NCI-H1417 treated with DMSO at 0.1 percent for 48 hours (cell line): ENCODE measurements around the gene TAF7.
A peak's percentile ranks its signal among the peaks of the same experiment; 100 is the strongest.
"Not testable (repeated sequence)": the region's sequence is repeated elsewhere in the genome, so short reads cannot be mapped to it uniquely, and the experiment has no call there.

Experiments used
- DNase-seq: peaks from one replicate; lab custom pipeline; 2025; lab: John Stamatoyannopoulos, UW

Gene TAF7, protein sequence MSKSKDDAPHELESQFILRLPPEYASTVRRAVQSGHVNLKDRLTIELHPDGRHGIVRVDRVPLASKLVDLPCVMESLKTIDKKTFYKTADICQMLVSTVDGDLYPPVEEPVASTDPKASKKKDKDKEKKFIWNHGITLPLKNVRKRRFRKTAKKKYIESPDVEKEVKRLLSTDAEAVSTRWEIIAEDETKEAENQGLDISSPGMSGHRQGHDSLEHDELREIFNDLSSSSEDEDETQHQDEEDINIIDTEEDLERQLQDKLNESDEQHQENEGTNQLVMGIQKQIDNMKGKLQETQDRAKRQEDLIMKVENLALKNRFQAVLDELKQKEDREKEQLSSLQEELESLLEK

DNA sequence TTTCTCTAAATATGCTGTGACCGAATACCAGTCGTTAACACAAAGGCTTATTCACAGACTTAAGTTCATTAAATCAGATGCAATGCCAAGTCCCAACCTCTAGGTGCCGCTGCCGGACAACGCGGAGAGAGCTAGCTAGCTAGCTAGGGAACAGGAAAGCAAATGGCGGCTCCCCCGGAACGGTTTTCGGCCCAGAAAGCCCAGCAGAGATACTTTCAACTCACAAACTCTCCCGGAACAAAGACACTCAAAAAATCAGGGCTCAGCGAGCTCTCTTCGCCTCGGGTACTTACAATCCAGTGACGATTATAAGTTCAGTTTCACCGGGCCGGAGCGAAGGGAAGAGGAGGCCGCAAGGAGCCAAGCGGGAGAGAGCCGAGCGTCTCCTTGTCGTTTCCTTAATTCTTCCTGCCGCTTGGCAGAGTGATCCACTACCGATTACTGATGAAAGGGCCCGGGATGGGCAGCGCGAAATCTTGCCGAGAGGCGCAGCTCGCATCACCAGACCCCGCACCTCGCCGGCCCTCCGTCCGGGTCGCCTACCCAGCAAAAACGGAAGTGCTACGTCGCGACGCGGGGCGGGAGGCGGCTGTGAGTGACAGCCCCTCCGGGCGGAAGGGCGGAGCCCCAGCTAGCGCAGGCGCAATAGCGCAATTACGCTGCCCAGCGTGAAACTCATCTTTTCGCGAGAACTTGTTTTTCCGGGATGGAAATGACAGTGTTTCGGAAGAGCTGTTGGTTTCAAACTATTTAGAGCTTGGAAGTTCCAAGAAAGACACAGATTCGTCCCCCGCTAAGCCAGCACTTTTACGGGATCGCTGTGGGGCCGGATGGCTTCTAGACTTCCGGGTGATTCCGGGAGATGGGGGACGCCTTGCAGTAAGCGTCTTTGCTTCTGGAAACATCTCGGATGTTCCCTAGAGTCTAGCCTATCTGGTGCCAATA, at the start of gene TAF7:
Gene TAF7, minus strand, starts transcription at position 560 of the 945 bp plus-strand sequence. CDS start 740 bp downstream, outside the sequence.
- DNase-seq, result peak; percentile 22

DNA sequence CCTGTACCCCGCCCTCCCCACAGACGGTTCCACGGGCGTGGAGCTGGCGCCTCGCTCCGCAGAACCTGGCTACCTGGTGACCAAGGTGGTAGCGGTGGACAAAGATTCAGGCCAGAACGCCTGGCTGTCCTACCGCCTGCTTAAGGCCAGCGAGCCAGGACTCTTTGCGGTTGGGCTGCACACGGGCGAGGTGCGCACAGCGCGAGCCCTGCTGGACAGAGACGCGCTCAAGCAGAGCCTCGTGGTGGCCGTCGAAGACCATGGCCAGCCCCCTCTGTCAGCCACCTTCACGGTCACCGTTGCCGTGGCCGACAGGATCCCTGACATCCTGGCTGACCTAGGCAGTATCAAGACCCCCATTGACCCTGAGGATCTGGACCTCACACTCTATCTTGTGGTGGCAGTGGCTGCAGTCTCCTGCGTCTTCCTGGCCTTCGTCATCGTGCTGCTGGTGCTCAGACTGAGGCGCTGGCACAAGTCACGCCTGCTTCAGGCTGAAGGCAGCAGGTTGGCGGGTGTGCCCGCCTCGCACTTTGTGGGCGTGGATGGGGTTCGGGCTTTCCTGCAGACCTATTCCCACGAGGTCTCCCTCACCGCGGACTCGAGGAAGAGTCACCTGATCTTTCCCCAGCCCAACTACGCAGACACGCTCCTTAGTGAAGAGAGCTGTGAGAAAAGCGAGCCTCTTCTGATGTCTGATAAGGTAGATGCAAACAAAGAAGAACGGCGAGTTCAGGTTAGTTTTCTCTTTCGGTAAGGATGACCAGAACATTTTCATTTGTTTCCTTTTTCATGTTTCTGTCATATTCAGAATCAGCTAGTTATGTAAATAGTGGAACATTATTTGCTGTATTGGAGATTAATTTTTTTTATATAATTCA, 45.7 kb upstream of the TAF7 start:
- no peak for DNase-seq

DNA sequence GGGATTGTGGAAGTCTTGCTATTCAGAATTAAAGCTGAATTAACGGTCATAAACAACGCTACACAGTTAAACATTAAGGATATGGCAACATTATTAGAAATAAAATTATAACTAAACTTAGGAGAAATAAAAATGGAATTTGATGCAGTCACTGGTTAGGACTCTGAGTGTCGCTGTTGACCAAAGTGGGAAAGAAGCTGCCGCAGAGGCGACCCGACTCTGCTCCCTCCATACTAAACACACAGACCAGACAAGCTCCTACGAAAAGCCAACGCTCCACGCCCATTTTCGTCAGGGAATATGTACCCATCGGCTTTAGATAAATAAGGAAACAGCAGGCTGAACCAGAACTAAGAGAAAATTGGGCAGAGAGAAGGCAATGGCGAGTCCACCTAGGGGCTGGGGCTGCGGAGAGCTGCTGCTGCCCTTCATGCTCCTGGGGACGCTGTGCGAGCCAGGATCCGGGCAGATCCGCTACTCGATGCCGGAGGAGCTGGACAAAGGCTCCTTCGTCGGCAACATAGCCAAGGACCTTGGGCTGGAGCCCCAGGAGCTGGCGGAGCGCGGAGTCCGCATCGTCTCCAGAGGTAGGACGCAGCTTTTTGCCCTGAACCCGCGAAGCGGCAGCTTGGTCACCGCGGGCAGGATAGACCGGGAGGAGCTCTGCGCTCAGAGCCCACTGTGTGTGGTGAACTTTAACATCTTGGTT, 43.5 kb upstream of the TAF7 start, which contains the start of gene PCDHGA5:
Gene PCDHGA5, plus strand, starts transcription at position 211 of the 709 bp plus-strand sequence. Its CDS starts 169 bp downstream, at position 380.
- no peak for DNase-seq

DNA sequence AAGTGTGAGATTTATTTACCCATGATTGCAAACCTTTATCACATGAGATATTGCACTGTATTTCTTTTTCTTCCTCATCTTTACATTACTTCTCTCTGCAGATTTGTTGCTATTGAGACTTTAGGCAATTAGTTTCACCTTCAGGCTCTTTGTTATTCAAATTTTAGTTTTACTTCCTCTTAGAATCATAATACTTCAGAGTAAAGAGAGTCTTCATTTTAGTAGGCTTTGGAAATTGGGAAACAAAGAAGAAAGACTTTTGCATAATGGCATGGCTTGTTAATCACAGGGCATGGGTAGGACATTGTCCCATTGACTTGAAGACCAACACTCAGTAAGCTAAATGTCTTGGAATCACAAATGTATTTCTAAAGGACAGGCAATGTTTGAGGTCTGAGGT, 42.1 kb upstream of the TAF7 start:
- DNase-seq, result no peak

DNA sequence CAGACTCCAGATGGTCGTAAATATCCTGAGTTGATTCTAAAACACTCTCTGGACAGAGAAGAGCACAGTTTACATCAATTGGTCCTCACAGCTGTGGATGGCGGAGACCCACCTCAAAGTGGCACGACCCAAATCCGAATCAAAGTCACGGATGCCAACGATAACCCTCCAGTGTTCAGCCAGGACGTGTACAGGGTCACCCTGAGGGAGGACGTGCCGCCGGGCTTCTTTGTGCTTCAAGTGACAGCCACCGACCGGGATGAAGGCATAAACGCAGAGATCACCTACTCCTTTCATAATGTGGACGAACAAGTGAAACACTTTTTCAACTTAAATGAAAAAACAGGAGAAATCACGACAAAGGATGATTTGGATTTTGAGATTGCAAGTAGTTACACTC, 40.1 kb upstream of the TAF7 start:
- no peak for DNase-seq

DNA sequence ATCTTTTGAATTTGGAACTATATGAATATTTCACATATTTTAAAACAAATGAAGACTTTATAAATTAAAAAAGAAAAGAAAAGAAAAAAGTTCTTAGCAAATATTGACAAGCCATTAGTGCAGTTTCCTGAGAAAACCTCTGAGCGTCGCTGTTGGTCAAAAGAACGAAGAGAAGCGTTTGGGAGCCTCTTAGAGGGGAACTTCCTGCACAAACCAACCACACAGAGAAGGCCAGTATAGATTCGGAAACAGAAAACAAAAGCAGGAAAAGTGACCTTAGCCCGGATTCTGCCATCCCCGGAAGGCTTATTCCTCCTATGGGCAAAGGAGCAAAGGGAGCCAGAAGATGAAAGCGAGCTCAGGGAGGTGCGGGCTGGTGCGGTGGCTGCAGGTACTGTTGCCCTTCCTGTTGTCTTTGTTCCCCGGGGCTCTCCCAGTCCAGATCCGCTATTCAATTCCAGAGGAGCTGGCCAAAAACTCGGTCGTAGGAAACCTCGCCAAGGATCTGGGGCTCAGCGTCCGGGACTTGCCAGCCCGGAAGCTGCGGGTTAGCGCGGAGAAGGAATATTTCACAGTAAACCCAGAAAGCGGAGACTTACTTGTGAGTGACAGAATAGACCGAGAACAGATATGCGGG, 39.3 kb upstream of the TAF7 start, which contains the start of gene PCDHGB2:
Gene PCDHGB2, plus strand, starts transcription at position 205 of the 637 bp plus-strand sequence. Its CDS starts 142 bp downstream, at position 347.
- DNase-seq, result no peak

DNA sequence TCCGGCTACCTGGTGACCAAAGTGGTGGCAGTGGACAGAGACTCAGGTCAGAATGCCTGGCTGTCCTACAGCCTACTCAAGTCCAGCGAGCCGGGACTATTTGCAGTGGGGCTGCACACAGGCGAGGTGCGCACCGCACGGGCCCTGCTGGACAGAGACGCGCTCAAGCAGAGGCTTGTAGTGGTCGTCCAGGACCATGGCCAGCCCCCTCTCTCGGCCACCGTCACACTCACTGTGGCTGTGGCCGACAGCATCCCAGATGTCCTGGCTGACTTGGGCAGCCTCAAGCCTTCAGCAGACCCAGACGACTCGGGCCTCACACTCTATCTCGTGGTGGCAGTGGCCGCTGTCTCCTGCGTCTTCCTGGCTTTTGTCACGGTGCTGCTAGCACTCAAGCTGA, 36.4 kb upstream of the TAF7 start:
- DNase-seq, result no peak

DNA sequence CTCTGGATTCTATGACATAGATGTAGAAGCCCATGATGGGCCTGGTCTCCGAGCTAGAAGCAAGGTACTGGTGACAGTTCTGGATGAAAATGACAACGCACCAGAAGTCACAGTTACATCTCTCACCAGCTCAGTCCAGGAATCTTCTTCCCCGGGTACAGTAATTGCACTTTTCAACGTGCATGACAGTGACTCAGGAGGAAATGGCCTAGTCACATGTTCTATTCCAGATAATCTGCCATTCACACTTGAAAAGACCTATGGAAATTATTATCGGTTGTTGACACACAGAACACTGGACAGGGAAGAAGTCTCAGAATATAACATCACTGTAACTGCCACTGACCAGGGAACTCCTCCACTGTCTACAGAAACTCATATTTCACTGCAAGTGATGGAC, 35.5 kb upstream of the TAF7 start:
- no peak for DNase-seq

DNA sequence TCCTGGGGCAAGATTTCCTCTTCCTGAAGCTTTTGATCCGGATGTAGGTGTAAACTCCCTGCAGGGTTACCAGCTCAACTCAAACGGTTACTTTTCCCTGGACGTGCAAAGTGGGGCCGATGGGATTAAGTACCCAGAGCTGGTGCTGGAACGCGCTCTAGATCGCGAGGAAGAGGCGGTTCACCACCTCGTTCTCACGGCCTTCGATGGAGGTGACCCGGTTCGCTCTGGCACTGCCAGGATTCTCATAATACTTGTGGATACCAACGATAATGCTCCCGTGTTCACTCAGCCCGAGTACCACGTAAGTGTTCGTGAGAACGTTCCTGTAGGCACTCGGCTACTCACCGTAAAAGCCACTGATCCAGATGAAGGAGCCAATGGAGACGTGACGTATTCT, 35.1 kb upstream of the TAF7 start:
- no peak for DNase-seq

DNA sequence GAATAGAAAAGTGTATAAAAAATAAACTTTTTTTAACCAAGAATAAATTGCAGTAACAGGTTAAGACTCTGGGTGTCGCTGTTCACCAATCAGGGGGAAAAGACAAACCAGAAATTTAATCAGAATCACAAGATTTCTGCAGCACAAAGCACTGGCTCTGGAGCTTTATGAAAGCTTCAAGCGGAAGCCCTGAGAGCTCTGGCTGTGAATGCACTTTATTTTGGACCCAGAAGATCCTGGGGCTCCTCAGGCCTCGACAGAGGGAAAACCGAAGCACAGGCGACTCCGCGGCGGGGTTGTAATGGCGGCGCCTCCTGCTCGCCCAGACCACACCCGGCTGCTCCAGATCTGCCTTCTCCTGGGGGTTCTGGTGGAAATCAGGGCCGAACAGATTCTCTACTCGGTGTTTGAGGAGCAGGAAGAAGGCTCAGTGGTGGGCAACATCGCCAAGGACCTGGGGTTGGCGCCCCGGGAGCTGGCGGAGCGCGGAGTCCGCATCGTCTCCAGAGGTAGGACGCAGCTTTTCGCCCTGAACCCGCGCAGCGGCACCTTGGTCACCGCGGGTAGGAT, 34.4 kb upstream of the TAF7 start, which contains the start of gene PCDHGA4:
Gene PCDHGA4, plus strand, starts transcription at position 122 of the 570 bp plus-strand sequence. Its CDS starts 87 bp downstream, at position 209.
- no peak for DNase-seq

DNA sequence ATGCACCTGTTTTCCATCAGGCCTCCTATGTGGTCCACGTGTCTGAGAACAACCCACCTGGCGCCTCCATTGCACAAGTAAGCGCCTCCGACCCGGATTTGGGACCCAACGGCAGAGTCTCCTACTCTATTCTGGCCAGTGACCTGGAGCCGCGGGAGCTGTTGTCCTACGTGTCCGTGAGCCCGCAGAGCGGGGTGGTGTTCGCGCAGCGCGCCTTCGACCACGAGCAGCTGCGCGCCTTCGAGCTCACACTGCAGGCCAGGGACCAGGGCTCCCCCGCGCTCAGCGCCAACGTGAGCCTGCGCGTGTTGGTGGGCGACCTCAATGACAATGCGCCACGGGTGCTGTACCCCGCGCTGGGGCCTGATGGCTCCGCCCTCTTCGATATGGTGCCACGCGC, 31.0 kb upstream of the TAF7 start:
- no peak for DNase-seq

DNA sequence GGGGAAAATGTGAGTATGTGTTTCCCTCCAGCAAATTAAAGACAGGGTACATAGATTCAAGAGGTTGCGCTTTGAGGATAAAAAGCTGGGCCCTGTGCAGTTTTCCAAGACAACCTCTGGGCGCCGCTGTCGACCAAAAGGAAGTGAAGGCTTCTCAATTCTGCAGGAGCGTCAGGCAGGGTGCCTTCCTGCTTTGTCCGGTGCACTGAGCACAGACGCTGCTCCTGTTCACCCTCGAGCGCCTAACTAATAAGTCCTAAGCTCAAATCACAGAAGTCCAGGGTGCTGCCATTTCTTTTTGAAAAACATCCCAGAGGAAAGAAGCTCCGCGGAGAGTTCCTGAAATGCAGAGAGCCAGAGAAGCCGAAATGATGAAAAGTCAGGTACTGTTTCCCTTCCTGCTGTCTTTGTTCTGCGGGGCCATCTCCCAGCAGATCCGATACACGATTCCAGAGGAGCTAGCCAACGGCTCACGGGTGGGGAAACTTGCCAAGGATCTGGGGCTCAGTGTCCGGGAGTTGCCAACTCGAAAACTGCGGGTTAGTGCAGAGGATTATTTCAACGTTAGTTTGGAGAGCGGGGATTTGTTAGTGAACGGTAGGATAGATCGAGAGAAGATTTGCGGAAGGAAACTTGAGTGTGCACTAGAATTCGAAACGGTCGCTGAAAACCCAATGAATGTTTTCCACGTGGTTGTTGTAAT, 29.5 kb upstream of the TAF7 start, which contains the start of gene PCDHGB1:
Gene PCDHGB1, plus strand, starts transcription at position 183 of the 703 bp plus-strand sequence. Its CDS starts 162 bp downstream, at position 345.
- DNase-seq, result no peak

DNA sequence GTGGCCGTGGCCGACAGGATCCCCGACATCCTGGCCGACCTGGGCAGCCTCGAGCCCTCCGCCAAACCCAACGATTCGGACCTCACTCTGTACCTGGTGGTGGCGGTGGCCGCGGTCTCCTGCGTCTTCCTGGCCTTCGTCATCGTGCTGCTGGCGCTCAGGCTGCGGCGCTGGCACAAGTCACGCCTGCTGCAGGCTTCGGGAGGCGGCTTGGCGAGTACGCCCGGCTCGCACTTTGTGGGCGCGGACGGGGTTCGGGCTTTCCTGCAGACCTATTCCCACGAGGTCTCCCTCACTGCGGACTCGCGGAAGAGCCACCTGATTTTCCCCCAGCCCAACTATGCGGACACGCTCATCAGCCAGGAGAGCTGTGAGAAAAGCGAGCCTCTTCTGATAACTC, 25.4 kb upstream of the TAF7 start:
- not testable (repeated sequence) for DNase-seq

DNA sequence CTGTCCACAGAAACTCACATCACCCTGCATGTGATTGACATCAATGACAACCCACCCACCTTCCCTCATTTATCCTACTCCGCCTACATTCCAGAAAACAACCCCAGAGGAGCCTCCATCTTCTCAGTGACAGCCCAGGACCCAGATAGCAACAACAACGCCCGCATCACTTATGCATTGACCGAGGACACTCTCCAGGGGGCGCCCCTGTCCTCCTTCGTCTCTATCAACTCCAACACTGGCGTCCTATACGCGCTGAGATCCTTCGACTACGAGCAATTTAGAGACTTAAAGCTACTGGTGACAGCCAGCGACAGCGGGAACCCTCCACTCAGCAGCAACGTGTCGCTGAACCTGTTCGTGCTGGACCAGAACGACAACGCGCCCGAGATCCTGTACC, 24.7 kb upstream of the TAF7 start:
- no peak for DNase-seq

DNA sequence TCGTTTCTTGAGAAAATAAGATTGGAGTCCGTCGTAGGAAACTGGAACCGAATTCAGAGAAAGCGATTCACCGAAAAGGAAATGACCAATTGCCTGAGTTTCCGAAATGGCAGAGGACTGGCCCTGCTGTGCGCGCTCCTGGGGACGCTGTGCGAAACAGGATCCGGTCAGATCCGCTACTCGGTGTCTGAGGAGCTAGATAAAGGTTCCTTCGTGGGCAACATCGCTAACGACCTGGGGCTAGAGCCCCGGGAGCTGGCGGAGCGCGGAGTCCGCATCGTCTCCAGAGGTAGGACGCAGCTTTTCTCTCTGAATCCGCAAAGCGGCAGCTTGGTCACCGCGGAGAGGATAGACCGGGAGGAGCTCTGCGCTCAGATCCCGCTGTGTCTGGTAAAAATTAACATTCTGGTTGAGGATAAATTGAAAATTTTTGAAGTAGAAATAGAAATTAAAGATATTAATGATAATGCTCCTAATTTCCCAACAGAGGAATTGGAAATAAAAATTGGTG, 23.4 kb upstream of the TAF7 start:
- no peak for DNase-seq

DNA sequence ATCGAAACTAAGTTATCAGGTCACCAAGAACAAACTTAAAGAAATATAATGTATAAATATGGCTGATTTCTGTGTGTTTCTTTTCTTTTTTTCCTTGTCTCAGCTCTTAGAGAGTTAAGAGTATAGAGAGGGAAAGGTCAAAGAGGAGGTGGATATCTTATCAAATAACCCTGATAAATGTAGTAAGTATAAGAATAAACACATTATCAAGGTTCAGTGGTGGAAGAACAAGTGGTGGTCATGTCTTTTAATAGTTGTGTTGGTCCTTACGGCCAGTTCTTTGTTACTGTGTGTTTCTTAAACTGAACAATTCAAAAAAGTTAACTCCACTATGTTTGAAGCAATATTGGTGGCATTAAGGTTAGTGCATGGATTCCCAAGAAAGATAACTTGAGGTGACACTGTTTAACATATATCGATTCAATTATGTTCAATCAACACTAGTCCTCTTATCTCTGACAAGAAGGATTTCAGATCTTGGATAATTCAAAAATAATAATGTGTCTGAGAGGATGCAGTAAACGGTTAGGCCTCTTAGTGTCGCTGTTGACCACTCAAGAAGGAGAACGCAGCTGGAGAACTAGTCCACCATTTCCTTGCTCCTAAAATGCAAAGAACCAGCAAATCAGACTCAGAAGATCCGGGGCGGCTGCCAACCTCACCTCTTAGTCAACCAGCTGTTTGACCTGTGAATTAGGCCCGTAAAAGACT, 22.8 kb upstream of the TAF7 start, which contains the start of gene PCDHGA3:
Gene PCDHGA3, plus strand, starts transcription at position 588 of the 711 bp plus-strand sequence. CDS start 205 bp downstream, outside the sequence.
- no peak for DNase-seq

DNA sequence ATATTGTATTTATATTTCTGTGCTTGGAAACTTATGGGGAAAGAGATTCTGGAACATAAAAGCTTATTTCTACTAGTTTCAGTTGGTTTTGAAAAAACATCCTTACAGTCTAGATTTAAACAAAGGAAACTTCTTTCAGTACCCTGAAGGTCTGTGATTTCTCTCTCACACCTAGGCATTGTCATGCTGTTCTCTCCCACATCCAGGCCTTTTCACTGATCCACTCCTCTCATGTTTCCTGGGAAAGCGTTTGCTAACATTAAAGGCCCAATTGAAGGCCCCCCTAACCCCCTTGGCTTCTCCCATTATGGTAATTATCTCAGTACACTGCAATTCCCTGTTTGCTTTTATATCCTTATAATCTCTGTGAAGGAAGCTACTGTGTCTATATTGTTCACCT, 22.2 kb upstream of the TAF7 start:
- DNase-seq, result no peak

DNA sequence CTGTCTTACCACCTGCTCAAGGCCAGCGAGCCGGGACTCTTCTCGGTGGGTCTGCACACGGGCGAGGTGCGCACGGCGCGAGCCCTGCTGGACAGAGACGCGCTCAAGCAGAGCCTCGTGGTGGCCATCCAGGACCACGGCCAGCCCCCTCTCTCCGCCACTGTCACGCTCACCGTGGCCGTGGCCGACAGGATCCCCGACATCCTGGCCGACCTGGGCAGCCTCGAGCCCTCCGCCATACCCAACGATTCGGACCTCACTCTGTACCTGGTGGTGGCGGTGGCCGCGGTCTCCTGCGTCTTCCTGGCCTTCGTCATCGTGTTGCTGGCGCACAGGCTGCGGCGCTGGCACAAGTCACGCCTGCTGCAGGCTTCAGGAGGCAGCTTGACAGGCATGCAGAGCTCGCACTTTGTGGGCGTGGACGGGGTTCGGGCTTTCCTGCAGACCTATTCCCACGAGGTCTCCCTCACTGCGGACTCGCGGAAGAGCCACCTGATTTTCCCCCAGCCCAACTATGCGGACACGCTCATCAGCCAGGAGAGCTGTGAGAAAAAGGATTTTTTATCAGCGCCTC, 20.3 kb upstream of the TAF7 start:
- not testable (repeated sequence) for DNase-seq
